ENCODE measurements around the gene MRPL11. TPM values are rescaled to one million over a fixed set of nuclear protein-coding genes. Genes with fewer than 3 reads are reported as not detected.

The MRPL11 gene
- polyA plus RNA-seq, 1 donor (not counting 4 experiments of a cell fraction or from before 2014, with no cell fraction given) = 51.7 TPM

DNA sequence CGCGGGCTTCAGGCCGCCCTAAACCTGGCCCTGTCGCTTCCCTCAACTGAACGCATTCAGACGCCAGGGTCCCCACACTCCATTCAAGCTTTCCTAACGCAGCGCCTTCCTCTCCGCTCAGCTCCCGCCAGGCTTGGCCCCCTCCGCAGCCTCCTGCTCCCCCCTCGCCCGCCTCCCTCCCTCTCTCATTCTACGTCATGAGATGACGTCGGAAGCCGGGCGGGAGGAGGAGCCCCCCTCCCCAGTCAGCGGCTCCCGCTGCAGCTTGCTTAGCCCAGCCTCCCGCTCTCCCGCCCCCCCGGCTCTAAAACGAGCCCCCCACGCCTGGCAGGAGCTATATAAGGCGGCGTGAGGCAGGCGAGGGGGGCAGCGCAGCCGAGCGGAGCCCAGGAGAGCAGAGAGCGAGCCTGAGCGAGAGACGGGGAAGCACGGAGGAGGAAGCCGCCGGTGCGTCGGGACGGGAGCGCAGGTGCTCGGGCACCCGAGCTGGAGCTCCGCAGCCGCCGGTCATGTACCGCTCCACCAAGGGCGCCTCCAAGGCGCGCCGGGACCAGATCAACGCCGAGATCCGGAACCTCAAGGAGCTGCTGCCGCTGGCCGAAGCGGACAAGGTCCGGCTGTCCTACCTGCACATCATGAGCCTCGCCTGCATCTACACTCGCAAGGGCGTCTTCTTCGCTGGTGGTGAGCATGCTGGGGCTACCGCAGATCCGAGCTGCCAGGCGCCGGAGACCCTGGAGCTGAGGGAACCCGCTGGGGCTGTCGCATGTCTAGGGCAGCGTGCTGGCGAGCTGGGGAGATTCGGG lies 17.8 kb downstream of the MRPL11 start, which contains the start of gene NPAS4:
NPAS4 (plus strand) TSS at position 365 of the 806 bp plus-strand sequence; CDS start at position 510, 145 bp downstream.
- Histone ChIP-seq H3K79me2 (ENCODE audit: control insufficient read depth, insufficient read depth, low read length) (no peaks in the 10 kb centered on the region), H3K9ac (ENCODE audit: control insufficient read depth, extremely low read depth, insufficient read depth, low read length) (no peak within 1 kb of the TSS), H3K27me3 (ENCODE audit: control insufficient read depth, extremely low read depth, insufficient read depth, low read length) (peaks cover 27% of the 10 kb centered on the region), H2AFZ (ENCODE audit: control insufficient read depth, low read length) (no peak within 1 kb of the TSS), H3K4me3 (ENCODE audit: control insufficient read depth in 2 of 3, extremely low read depth in 1 of 3, insufficient read depth in 2 of 3, low read depth in 1 of 3, low read length in 3 of 3) (no peak within 1 kb of the TSS), H3K4me1 (ENCODE audit: control insufficient read depth, extremely low read depth, insufficient read depth, low read length) (peaks cover 5% of the 10 kb centered on the region), H4K20me1 (ENCODE audit: control insufficient read depth, extremely low read depth, insufficient read depth, low read length) (peaks cover 13% of the 10 kb centered on the region), H3K4me2 (ENCODE audit: control insufficient read depth, extremely low read depth, insufficient read depth, low read depth, low read length) (no peak within 1 kb of the TSS), H3K36me3 (ENCODE audit: control insufficient read depth in 2 of 2, extremely low read depth in 1 of 2, insufficient read depth in 2 of 2, low read length in 2 of 2) (no peaks in the 10 kb centered on the region), H3K27ac (ENCODE audit: control insufficient read depth, insufficient read depth, low read length) (no peak within 1 kb of the TSS), H3K9me1 (ENCODE audit: control insufficient read depth, extremely low read depth, insufficient read depth, low read length) (no peaks in the 10 kb centered on the region), H3K9me3 (ENCODE audit: control insufficient read depth, low read depth, low read length) (no peaks in the 10 kb centered on the region)
- no peak for FAIRE-seq
- no peak for TF ChIP-seq EZH2 (IDR thresholded peaks at IDR 0.05; ENCODE audit: low read length)
- TF ChIP-seq, protein P1, sequence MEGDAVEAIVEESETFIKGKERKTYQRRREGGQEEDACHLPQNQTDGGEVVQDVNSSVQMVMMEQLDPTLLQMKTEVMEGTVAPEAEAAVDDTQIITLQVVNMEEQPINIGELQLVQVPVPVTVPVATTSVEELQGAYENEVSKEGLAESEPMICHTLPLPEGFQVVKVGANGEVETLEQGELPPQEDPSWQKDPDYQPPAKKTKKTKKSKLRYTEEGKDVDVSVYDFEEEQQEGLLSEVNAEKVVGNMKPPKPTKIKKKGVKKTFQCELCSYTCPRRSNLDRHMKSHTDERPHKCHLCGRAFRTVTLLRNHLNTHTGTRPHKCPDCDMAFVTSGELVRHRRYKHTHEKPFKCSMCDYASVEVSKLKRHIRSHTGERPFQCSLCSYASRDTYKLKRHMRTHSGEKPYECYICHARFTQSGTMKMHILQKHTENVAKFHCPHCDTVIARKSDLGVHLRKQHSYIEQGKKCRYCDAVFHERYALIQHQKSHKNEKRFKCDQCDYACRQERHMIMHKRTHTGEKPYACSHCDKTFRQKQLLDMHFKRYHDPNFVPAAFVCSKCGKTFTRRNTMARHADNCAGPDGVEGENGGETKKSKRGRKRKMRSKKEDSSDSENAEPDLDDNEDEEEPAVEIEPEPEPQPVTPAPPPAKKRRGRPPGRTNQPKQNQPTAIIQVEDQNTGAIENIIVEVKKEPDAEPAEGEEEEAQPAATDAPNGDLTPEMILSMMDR (optimal IDR thresholded peaks at IDR 0.05 in 1 of 3, IDR thresholded peaks at IDR 0.05 in 1 of 3, conservative IDR thresholded peaks at IDR 0.05 in 1 of 3; ENCODE audit: extremely low read depth in 1 of 3, insufficient read depth in 2 of 3, low read length in 3 of 3) = no peak
- dilution Hi-C loops (cut with MboI; ENCODE audit: extremely low pct_ligation_motif_present, low sequenced_read_pairs) = no loop called here
- DNase-seq (ENCODE audit: low read depth, low spot score) = no peak

GRCh38 chr11:66419825-66420224 lies 18.8 kb downstream of the MRPL11 start:
- Histone ChIP-seq H3K4me3 (ENCODE audit: control insufficient read depth in 2 of 3, extremely low read depth in 1 of 3, insufficient read depth in 2 of 3, low read depth in 1 of 3, low read length in 3 of 3) (no peak overlapping the region), H3K4me1 (ENCODE audit: control insufficient read depth, extremely low read depth, insufficient read depth, low read length) (peaks cover 5% of the 10 kb centered on the region), H3K9ac (ENCODE audit: control insufficient read depth, extremely low read depth, insufficient read depth, low read length) (no peak overlapping the region), H3K9me1 (ENCODE audit: control insufficient read depth, extremely low read depth, insufficient read depth, low read length) (no peaks in the 10 kb centered on the region), H3K27me3 (ENCODE audit: control insufficient read depth, extremely low read depth, insufficient read depth, low read length) (peaks cover 30% of the 10 kb centered on the region), H3K27ac (ENCODE audit: control insufficient read depth, insufficient read depth, low read length) (no peak overlapping the region), H4K20me1 (ENCODE audit: control insufficient read depth, extremely low read depth, insufficient read depth, low read length) (peaks cover 13% of the 10 kb centered on the region), H3K9me3 (ENCODE audit: control insufficient read depth, low read depth, low read length) (no peaks in the 10 kb centered on the region), H3K4me2 (ENCODE audit: control insufficient read depth, extremely low read depth, insufficient read depth, low read depth, low read length) (no peak overlapping the region), H3K79me2 (ENCODE audit: control insufficient read depth, insufficient read depth, low read length) (no peaks in the 10 kb centered on the region), H3K36me3 (ENCODE audit: control insufficient read depth in 2 of 2, extremely low read depth in 1 of 2, insufficient read depth in 2 of 2, low read length in 2 of 2) (no peaks in the 10 kb centered on the region), H2AFZ (ENCODE audit: control insufficient read depth, low read length) (no peak overlapping the region)
- dilution Hi-C loops (cut with MboI; ENCODE audit: extremely low pct_ligation_motif_present, low sequenced_read_pairs) = no loop called here
- FAIRE-seq = no peak
- TF ChIP-seq, protein P1 (optimal IDR thresholded peaks at IDR 0.05 in 1 of 3, IDR thresholded peaks at IDR 0.05 in 1 of 3, conservative IDR thresholded peaks at IDR 0.05 in 1 of 3; ENCODE audit: extremely low read depth in 1 of 3, insufficient read depth in 2 of 3, low read length in 3 of 3) = no peak
- no peak for TF ChIP-seq EZH2 (IDR thresholded peaks at IDR 0.05; ENCODE audit: low read length)
- DNase-seq (ENCODE audit: low read depth, low spot score) = no peak
